Measurements from ENCODE around the gene CCDC6. TPM values are rescaled to one million over a fixed set of nuclear protein-coding genes. Genes with fewer than 3 reads are reported as not detected.

CCDC6 gene
- total and polyA plus RNA-seq, 9 of the 15 experiments (the other 6 are each of a cell fraction or from before 2014, with no cell fraction given) = 10.4 to 41.0 (median 20.9) TPM

DNA sequence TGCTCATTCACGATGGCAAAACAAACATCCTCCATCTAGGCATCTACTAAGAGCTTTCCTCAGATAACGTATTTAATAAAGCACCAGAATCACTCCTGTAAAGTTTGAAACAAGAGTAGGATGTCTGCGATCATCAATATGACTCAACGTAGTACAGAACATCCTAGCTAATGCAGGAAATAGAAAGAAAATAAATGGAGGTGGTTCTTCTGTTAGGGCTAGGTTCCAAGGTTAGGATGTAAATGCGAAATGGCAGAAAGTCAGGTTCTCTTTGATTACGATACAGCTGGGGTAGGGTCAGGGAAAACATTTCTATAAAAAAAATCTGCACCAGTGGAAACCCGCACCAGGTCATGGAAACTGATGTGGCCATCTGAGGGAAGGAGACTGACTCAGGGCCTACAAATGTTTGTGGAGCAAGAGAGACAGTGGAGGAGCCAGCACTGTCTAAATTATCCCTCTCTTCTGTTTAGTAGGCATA, 29.1 kb downstream of the CCDC6 start:
- POLR2A ChIA-PET = interaction anchor here (0.5 to 1.0 kb wide), 2 partner anchors 9 to 439 kb away, joined by 3 read pairs; no protein-coding TSS in a partner anchor
- H3K9ac ChIP-seq (ENCODE audit: insufficient read depth in 1 of 2, low read depth in 2 of 2, low read length in 2 of 2) = no peak overlapping the region
- H3K9me1 ChIP-seq (ENCODE audit: control insufficient read depth, insufficient read depth, low read length) = peaks cover 3% of the 10 kb centered on the region
- no peaks in the 10 kb centered on the region for H3K27me3 ChIP-seq (ENCODE audit: control insufficient read depth in 2 of 2, insufficient read depth in 2 of 2, low read length in 2 of 2)
- intact Hi-C loops (cut with micrococcal nuclease) = no loop called here
- no peaks in the 10 kb centered on the region; the same call in 2 of the 3 replicates for H3K36me3 ChIP-seq (ENCODE audit: control insufficient read depth, insufficient read depth, low read length)
- 85% methylated on average over 7 of the region's 7 CpGs for WGBS (ENCODE audit: insufficient coverage, low coverage, missing lambda C conversion rate)
- no peak for ATAC-seq
- CTCF ChIA-PET (ENCODE audit: low intra/inter-chr PET ratio) = no interaction called here
- no TSS peak for BruUV-seq (replicated peaks)
- in situ Hi-C loops (cut with MboI) = no loop called here
- H3K4me3 ChIP-seq = no peak overlapping the region
- peaks cover 12 to 56% of the 10 kb centered on the region in 2 experiments for H3K4me1 ChIP-seq (replicated peaks in 1 of 2; ENCODE audit: control insufficient read depth in 2 of 2, insufficient read depth in 2 of 2, low read length in 2 of 2)
- FAIRE-seq = no peak
- no peak for DNase-seq (ENCODE audit: extremely low read depth in 1 of 4, low spot score in 3 of 4)
- H3K4me2 ChIP-seq (ENCODE audit: insufficient read depth, low read length) = no peak overlapping the region
- H3K27ac ChIP-seq (ENCODE audit: extremely low read depth, low read depth, low read length) = no peak overlapping the region
- H3K9me3 ChIP-seq (replicated peaks; ENCODE audit: control insufficient read depth, insufficient read depth, low read depth, low read length) = no peaks in the 10 kb centered on the region
- H2AFZ ChIP-seq (ENCODE audit: low read depth, low read length) = no peak overlapping the region
- peaks cover 95% of the 10 kb centered on the region for H3K79me2 ChIP-seq (ENCODE audit: control insufficient read depth, insufficient read depth, low read length)
- peaks cover 9% of the 10 kb centered on the region; the same call in 1 of the 2 replicates for H4K20me1 ChIP-seq (replicated peaks; ENCODE audit: control insufficient read depth, insufficient read depth, low read length)
- TF ChIP-seq MTA1 (IDR thresholded peaks at IDR 0.05; ENCODE audit: borderline replicate concordance) = no peak

- CTCF ChIA-PET (ENCODE audit: low intra/inter-chr PET ratio) = interaction anchor here (0.6 kb wide), 1 partner anchor 177 kb away, joined by 3 read pairs; no protein-coding TSS in a partner anchor
- H3K4me2 ChIP-seq (ENCODE audit: insufficient read depth, low read length) = no peak overlapping the region
- TF ChIP-seq FOXA3 (CRISPR knock-in tag; conservative IDR thresholded peaks at IDR 0.05 in 1 of 2, IDR thresholded peaks at IDR 0.05 in 1 of 2) = no peak
- no peak for TF ChIP-seq ARHGAP35 (IDR thresholded peaks at IDR 0.05; ENCODE audit: partially characterized antibody)
- no peak for TF ChIP-seq ZNF586 (CRISPR knock-in tag; conservative IDR thresholded peaks at IDR 0.05)
- TF ChIP-seq BCOR (IDR thresholded peaks at IDR 0.05) = no peak
- no peak for TF ChIP-seq SMARCA4 (IDR thresholded peaks at IDR 0.05)
- TF ChIP-seq ADNP (tag; IDR thresholded peaks at IDR 0.05) = no peak
- TF ChIP-seq KLF6 (CRISPR knock-in tag; IDR thresholded peaks at IDR 0.05; ENCODE audit: borderline replicate concordance) = no peak
- TF ChIP-seq, protein P1, sequence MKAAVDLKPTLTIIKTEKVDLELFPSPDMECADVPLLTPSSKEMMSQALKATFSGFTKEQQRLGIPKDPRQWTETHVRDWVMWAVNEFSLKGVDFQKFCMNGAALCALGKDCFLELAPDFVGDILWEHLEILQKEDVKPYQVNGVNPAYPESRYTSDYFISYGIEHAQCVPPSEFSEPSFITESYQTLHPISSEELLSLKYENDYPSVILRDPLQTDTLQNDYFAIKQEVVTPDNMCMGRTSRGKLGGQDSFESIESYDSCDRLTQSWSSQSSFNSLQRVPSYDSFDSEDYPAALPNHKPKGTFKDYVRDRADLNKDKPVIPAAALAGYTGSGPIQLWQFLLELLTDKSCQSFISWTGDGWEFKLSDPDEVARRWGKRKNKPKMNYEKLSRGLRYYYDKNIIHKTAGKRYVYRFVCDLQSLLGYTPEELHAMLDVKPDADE (conservative IDR thresholded peaks at IDR 0.05; ENCODE audit: control insufficient read depth, low read depth, low read length) = no peak
- TF ChIP-seq CBX1 (IDR thresholded peaks at IDR 0.05; ENCODE audit: low read depth) = no peak
- no peak for TF ChIP-seq CC2D1A (IDR thresholded peaks at IDR 0.05)
- no peak for TF ChIP-seq MEF2A (IDR thresholded peaks at IDR 0.05; ENCODE audit: control insufficient read depth, low read depth, low read length)
- no peak for TF ChIP-seq KLF10 (CRISPR knock-in tag; IDR thresholded peaks at IDR 0.05)
- TF ChIP-seq PURB (CRISPR knock-in tag; IDR thresholded peaks at IDR 0.05; ENCODE audit: low read depth) = no peak
Observed at GRCh38 chr10:59876695-59877094, 29.7 kb downstream of the CCDC6 start.

More at GRCh38 chr10:59876695-59877094, 29.7 kb downstream of the CCDC6 start:
- FAIRE-seq (no peak), DNase-seq (ENCODE audit: extremely low read depth in 1 of 4, low spot score in 3 of 4) (no peak), ATAC-seq (no peak)
- H3K9me3 ChIP-seq (replicated peaks; ENCODE audit: control insufficient read depth, insufficient read depth, low read depth, low read length) = no peaks in the 10 kb centered on the region
- no peaks in the 10 kb centered on the region; the same call in 2 of the 3 replicates for H3K36me3 ChIP-seq (ENCODE audit: control insufficient read depth, insufficient read depth, low read length)
- no peak overlapping the region for H3K4me3 ChIP-seq
- no peak overlapping the region for H3K27ac ChIP-seq (ENCODE audit: extremely low read depth, low read depth, low read length)
- peaks cover 12 to 61% of the 10 kb centered on the region in 2 experiments for H3K4me1 ChIP-seq (replicated peaks in 1 of 2; ENCODE audit: control insufficient read depth in 2 of 2, insufficient read depth in 2 of 2, low read length in 2 of 2)
- 82% methylated on average over 2 of the region's 2 CpGs for WGBS (ENCODE audit: insufficient coverage, low coverage, missing lambda C conversion rate)
- POLR2A ChIA-PET = interaction anchor here (1.0 to 2.0 kb wide), 2 partner anchors 9 to 11 kb away, joined by 3 to 5 read pairs; no protein-coding TSS in a partner anchor
- no peak overlapping the region for H2AFZ ChIP-seq (ENCODE audit: low read depth, low read length)
- BruUV-seq (replicated peaks) = no TSS peak
- H3K9me1 ChIP-seq (ENCODE audit: control insufficient read depth, insufficient read depth, low read length) = peaks cover 3% of the 10 kb centered on the region
- H3K9ac ChIP-seq (ENCODE audit: insufficient read depth in 1 of 2, low read depth in 2 of 2, low read length in 2 of 2) = no peak overlapping the region
- peaks cover 9% of the 10 kb centered on the region; the same call in 1 of the 2 replicates for H4K20me1 ChIP-seq (replicated peaks; ENCODE audit: control insufficient read depth, insufficient read depth, low read length)
- no peaks in the 10 kb centered on the region for H3K27me3 ChIP-seq (ENCODE audit: control insufficient read depth in 2 of 2, insufficient read depth in 2 of 2, low read length in 2 of 2)
- intact Hi-C loops (cut with micrococcal nuclease) (no loop called here), in situ Hi-C loops (cut with MboI) (no loop called here)
- H3K79me2 ChIP-seq (ENCODE audit: control insufficient read depth, insufficient read depth, low read length) = peaks cover 99% of the 10 kb centered on the region
